ENCODE measurements around the gene ZNF576. TPM values are rescaled to one million over a fixed set of nuclear protein-coding genes. Genes with fewer than 3 reads are reported as not detected.

ZNF576 gene
- total and polyA plus RNA-seq, 2 experiments from 2014 or later = 5.9 to 16.9 TPM

DNA sequence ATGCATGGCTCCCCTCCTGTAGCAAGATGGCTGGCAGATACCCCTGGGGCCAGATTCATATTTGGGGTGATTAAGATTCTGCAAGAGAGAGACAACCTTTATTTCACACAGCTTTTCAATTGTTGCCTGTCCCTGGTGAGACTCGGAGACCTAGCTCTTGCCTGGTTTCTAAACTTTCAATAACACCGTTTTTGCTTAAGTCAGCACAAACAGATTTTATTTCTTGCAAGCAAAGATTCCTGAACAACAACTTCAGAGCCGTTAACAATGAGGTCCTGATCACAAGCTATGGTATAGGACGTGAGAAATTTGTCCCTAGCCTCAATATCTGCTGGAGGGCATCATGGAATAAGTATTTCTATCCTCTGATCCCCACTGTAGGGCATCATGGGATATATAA lies 46.1 kb downstream of the ZNF576 start (continued):
- TF ChIP-seq, protein P1, sequence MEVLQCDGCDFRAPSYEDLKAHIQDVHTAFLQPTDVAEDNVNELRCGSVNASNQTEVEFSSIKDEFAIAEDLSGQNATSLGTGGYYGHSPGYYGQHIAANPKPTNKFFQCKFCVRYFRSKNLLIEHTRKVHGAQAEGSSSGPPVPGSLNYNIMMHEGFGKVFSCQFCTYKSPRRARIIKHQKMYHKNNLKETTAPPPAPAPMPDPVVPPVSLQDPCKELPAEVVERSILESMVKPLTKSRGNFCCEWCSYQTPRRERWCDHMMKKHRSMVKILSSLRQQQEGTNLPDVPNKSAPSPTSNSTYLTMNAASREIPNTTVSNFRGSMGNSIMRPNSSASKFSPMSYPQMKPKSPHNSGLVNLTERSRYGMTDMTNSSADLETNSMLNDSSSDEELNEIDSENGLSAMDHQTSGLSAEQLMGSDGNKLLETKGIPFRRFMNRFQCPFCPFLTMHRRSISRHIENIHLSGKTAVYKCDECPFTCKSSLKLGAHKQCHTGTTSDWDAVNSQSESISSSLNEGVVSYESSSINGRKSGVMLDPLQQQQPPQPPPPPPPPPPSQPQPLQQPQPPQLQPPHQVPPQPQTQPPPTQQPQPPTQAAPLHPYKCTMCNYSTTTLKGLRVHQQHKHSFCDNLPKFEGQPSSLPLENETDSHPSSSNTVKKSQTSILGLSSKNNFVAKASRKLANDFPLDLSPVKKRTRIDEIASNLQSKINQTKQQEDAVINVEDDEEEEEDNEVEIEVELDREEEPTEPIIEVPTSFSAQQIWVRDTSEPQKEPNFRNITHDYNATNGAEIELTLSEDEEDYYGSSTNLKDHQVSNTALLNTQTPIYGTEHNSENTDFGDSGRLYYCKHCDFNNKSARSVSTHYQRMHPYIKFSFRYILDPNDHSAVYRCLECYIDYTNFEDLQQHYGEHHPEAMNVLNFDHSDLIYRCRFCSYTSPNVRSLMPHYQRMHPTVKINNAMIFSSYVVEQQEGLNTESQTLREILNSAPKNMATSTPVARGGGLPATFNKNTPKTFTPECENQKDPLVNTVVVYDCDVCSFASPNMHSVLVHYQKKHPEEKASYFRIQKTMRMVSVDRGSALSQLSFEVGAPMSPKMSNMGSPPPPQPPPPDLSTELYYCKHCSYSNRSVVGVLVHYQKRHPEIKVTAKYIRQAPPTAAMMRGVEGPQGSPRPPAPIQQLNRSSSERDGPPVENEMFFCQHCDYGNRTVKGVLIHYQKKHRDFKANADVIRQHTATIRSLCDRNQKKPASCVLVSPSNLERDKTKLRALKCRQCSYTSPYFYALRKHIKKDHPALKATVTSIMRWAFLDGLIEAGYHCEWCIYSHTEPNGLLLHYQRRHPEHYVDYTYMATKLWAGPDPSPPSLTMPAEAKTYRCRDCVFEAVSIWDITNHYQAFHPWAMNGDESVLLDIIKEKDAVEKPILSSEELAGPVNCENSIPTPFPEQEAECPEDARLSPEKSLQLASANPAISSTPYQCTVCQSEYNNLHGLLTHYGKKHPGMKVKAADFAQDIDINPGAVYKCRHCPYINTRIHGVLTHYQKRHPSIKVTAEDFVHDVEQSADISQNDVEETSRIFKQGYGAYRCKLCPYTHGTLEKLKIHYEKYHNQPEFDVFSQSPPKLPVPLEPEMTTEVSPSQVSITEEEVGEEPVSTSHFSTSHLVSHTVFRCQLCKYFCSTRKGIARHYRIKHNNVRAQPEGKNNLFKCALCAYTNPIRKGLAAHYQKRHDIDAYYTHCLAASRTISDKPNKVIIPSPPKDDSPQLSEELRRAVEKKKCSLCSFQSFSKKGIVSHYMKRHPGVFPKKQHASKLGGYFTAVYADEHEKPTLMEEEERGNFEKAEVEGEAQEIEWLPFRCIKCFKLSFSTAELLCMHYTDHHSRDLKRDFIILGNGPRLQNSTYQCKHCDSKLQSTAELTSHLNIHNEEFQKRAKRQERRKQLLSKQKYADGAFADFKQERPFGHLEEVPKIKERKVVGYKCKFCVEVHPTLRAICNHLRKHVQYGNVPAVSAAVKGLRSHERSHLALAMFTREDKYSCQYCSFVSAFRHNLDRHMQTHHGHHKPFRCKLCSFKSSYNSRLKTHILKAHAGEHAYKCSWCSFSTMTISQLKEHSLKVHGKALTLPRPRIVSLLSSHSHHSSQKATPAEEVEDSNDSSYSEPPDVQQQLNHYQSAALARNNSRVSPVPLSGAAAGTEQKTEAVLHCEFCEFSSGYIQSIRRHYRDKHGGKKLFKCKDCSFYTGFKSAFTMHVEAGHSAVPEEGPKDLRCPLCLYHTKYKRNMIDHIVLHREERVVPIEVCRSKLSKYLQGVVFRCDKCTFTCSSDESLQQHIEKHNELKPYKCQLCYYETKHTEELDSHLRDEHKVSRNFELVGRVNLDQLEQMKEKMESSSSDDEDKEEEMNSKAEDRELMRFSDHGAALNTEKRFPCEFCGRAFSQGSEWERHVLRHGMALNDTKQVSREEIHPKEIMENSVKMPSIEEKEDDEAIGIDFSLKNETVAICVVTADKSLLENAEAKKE (CRISPR knock-in tag; IDR thresholded peaks at IDR 0.05) = no peak
- no peak for TF ChIP-seq ZNF114 (CRISPR knock-in tag; IDR thresholded peaks at IDR 0.05)
- no peak for TF ChIP-seq EZH2 (IDR thresholded peaks at IDR 0.05; ENCODE audit: low read depth, unreplicated experiment)
- TF ChIP-seq EZH2phosphoT487 (IDR thresholded peaks at IDR 0.05; ENCODE audit: unreplicated experiment) = no peak
- TF ChIP-seq, protein P2, sequence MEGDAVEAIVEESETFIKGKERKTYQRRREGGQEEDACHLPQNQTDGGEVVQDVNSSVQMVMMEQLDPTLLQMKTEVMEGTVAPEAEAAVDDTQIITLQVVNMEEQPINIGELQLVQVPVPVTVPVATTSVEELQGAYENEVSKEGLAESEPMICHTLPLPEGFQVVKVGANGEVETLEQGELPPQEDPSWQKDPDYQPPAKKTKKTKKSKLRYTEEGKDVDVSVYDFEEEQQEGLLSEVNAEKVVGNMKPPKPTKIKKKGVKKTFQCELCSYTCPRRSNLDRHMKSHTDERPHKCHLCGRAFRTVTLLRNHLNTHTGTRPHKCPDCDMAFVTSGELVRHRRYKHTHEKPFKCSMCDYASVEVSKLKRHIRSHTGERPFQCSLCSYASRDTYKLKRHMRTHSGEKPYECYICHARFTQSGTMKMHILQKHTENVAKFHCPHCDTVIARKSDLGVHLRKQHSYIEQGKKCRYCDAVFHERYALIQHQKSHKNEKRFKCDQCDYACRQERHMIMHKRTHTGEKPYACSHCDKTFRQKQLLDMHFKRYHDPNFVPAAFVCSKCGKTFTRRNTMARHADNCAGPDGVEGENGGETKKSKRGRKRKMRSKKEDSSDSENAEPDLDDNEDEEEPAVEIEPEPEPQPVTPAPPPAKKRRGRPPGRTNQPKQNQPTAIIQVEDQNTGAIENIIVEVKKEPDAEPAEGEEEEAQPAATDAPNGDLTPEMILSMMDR (conservative IDR thresholded peaks at IDR 0.05; ENCODE audit: low read depth in 2 of 2) = no peak

DNA sequence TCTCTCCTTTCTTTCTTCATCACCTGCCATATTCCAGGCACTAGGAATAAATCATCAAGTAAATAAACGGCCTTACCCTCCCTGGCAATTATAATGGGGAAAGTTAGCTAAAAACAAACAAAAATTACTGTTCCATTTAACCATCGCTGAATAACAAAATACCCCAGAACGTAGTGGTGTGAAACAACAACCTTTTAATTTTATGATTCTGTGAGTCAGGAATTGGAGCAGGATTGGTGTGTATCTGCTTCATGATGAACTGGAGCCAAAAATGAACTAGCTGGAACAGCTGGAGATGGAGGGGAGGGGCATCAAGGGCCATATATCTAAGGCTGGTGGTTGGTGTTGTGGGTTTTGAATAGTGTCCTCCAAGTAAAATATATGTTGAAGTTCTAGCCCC lies 46.9 kb downstream of the ZNF576 start:
- Histone ChIP-seq H3K36me3 (ENCODE audit: insufficient read depth) (no peaks in the 10 kb centered on the region; the same call in none of the 2 replicates), H3K27me3 (ENCODE audit: insufficient read depth) (peaks cover 37% of the 10 kb centered on the region), H3F3A (replicated peaks; ENCODE audit: low read depth) (no peaks in the 10 kb centered on the region), H3K79me2 (replicated peaks; ENCODE audit: insufficient read depth) (no peaks in the 10 kb centered on the region), H3K9me2 (ENCODE audit: insufficient read depth) (no peaks in the 10 kb centered on the region), H4K20me1 (replicated peaks; ENCODE audit: insufficient read depth) (peaks cover 4% of the 10 kb centered on the region; the same call in 1 of the 2 replicates), H2AFZ (no peak overlapping the region), H3K4me2 (no peak overlapping the region), H3K4me1 (ENCODE audit: insufficient read depth) (peaks cover 6% of the 10 kb centered on the region; the same call in 1 of the 2 replicates), H3K4me3 (no peak overlapping the region), H3K27ac (ENCODE audit: low read depth) (no peak overlapping the region)
- Mint-ChIP-seq H3K9me3 (peaks cover 24% of the 10 kb centered on the region), H3K27ac (no peak overlapping the region), H3K4me1 (peaks cover 15% of the 10 kb centered on the region), H3K4me3 (no peak overlapping the region), H3K36me3 (ENCODE audit: low read depth) (peaks cover 33% of the 10 kb centered on the region), H3K27me3 (ENCODE audit: insufficient read depth, low read depth, poor library complexity) (peaks cover 42% of the 10 kb centered on the region)
- ATAC-seq (no peak), DNase-seq (ENCODE audit: low spot score) (no peak)
- no peak for TF ChIP-seq JUNB (IDR thresholded peaks at IDR 0.05; ENCODE audit: unreplicated experiment)
- no peak for TF ChIP-seq NANOG (IDR thresholded peaks at IDR 0.05; ENCODE audit: borderline replicate concordance)
- TF ChIP-seq, protein P3, sequence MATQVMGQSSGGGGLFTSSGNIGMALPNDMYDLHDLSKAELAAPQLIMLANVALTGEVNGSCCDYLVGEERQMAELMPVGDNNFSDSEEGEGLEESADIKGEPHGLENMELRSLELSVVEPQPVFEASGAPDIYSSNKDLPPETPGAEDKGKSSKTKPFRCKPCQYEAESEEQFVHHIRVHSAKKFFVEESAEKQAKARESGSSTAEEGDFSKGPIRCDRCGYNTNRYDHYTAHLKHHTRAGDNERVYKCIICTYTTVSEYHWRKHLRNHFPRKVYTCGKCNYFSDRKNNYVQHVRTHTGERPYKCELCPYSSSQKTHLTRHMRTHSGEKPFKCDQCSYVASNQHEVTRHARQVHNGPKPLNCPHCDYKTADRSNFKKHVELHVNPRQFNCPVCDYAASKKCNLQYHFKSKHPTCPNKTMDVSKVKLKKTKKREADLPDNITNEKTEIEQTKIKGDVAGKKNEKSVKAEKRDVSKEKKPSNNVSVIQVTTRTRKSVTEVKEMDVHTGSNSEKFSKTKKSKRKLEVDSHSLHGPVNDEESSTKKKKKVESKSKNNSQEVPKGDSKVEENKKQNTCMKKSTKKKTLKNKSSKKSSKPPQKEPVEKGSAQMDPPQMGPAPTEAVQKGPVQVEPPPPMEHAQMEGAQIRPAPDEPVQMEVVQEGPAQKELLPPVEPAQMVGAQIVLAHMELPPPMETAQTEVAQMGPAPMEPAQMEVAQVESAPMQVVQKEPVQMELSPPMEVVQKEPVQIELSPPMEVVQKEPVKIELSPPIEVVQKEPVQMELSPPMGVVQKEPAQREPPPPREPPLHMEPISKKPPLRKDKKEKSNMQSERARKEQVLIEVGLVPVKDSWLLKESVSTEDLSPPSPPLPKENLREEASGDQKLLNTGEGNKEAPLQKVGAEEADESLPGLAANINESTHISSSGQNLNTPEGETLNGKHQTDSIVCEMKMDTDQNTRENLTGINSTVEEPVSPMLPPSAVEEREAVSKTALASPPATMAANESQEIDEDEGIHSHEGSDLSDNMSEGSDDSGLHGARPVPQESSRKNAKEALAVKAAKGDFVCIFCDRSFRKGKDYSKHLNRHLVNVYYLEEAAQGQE (IDR thresholded peaks at IDR 0.05; ENCODE audit: unreplicated experiment) = no peak
- no peak for TF ChIP-seq EZH2phosphoT487 (IDR thresholded peaks at IDR 0.05; ENCODE audit: unreplicated experiment)
- no peak for TF ChIP-seq ZNF331 (CRISPR knock-in tag; IDR thresholded peaks at IDR 0.05; ENCODE audit: low read depth)
- no peak for TF ChIP-seq CREB1 (CRISPR knock-in tag; IDR thresholded peaks at IDR 0.05; ENCODE audit: low read depth)
- TF ChIP-seq, protein P2 (conservative IDR thresholded peaks at IDR 0.05; ENCODE audit: low read depth in 2 of 2) = no peak
- no peak for TF ChIP-seq POLR2AphosphoS5 (IDR thresholded peaks at IDR 0.05; ENCODE audit: low read depth)

Measured in GM23338 (cell line).